Measurements from ENCODE around the gene ADAT3. TPM values are rescaled to one million over a fixed set of nuclear protein-coding genes. Genes with fewer than 3 reads are reported as not detected.

ADAT3 gene
- total RNA-seq, 1 donor from 2014 or later = 18.4 TPM

- H3K27me3 ChIP-seq = no peaks in the 10 kb centered on the region
- H3K27ac ChIP-seq = no peak overlapping the region
- H3K36me3 ChIP-seq = peaks cover 38 to 67% of the 10 kb centered on the region in 2 donors
- no peak overlapping the region for H3K4me3 ChIP-seq
- H3K4me1 ChIP-seq = no peaks in the 10 kb centered on the region
- TF ChIP-seq CTCF (IDR thresholded peaks at IDR 0.05) = no peak
- no peaks in the 10 kb centered on the region for H3K9me3 ChIP-seq
- no peak for DNase-seq (ENCODE audit: low spot score in 2 of 2)
- intact Hi-C loops (cut with DNase I) = no loop called here
Observed at GRCh38 chr19:1920644-1921043, 15.4 kb downstream of the ADAT3 start.

- no peak for DNase-seq (ENCODE audit: low spot score in 2 of 2)
- intact Hi-C loops (cut with DNase I) = no loop called here
- no peak for TF ChIP-seq CTCF (IDR thresholded peaks at IDR 0.05)
- no peaks in the 10 kb centered on the region for H3K9me3 ChIP-seq
- H3K27me3 ChIP-seq = no peaks in the 10 kb centered on the region
- H3K27ac ChIP-seq = no peak overlapping the region
- H3K4me3 ChIP-seq = no peak overlapping the region
- peaks cover 38 to 68% of the 10 kb centered on the region in 2 donors for H3K36me3 ChIP-seq
- no peaks in the 10 kb centered on the region for H3K4me1 ChIP-seq
Observed at GRCh38 chr19:1921326-1921725, 16.1 kb downstream of the ADAT3 start.

- no peaks in the 10 kb centered on the region for H3K4me1 ChIP-seq
- DNase-seq (ENCODE audit: low spot score in 2 of 2) = no peak
- H3K36me3 ChIP-seq = peaks cover 38 to 68% of the 10 kb centered on the region in 2 donors
- H3K27me3 ChIP-seq = no peaks in the 10 kb centered on the region
- H3K9me3 ChIP-seq = no peaks in the 10 kb centered on the region
- TF ChIP-seq CTCF (IDR thresholded peaks at IDR 0.05) = no peak
- intact Hi-C loops (cut with DNase I) = no loop called here
- no peak overlapping the region for H3K4me3 ChIP-seq
- H3K27ac ChIP-seq = no peak overlapping the region
Observed at GRCh38 chr19:1921825-1922224, 16.6 kb downstream of the ADAT3 start.

- H3K27me3 ChIP-seq = no peaks in the 10 kb centered on the region
- no peaks in the 10 kb centered on the region for H3K4me1 ChIP-seq
- TF ChIP-seq CTCF (IDR thresholded peaks at IDR 0.05) = no peak
- no peak overlapping the region for H3K4me3 ChIP-seq
- intact Hi-C loops (cut with DNase I) = no loop called here
- DNase-seq (ENCODE audit: low spot score in 2 of 2) = no peak
- no peaks in the 10 kb centered on the region for H3K9me3 ChIP-seq
- H3K27ac ChIP-seq = no peak overlapping the region
- H3K36me3 ChIP-seq = peaks cover 35 to 64% of the 10 kb centered on the region in 2 donors
Observed at GRCh38 chr19:1922803-1923202, 17.6 kb downstream of the ADAT3 start.

- no peaks in the 10 kb centered on the region for H3K4me1 ChIP-seq
- H3K36me3 ChIP-seq = peaks cover 31 to 59% of the 10 kb centered on the region in 2 donors
- no peak overlapping the region for H3K4me3 ChIP-seq
- TF ChIP-seq CTCF (IDR thresholded peaks at IDR 0.05) = no peak
- H3K9me3 ChIP-seq = no peaks in the 10 kb centered on the region
- H3K27me3 ChIP-seq = no peaks in the 10 kb centered on the region
- DNase-seq (ENCODE audit: low spot score in 2 of 2) = no peak
- intact Hi-C loops (cut with DNase I) = no loop called here
- no peak overlapping the region for H3K27ac ChIP-seq
Observed at GRCh38 chr19:1923319-1923718, 18.1 kb downstream of the ADAT3 start.

- no peaks in the 10 kb centered on the region for H3K9me3 ChIP-seq
- peaks cover 22 to 49% of the 10 kb centered on the region in 2 donors for H3K36me3 ChIP-seq
- no peak overlapping the region for H3K27ac ChIP-seq
- peaks cover 0 to 3% of the 10 kb centered on the region in 2 donors for H3K4me1 ChIP-seq
- DNase-seq (ENCODE audit: low spot score in 2 of 2) = no peak
- no peak for TF ChIP-seq CTCF (IDR thresholded peaks at IDR 0.05)
- H3K4me3 ChIP-seq = no peak overlapping the region
- intact Hi-C loops (cut with DNase I) = no loop called here
- H3K27me3 ChIP-seq = no peaks in the 10 kb centered on the region
Observed at GRCh38 chr19:1924320-1924961, 19.2 kb downstream of the ADAT3 start.

Measured in ascending aorta (tissue), 2 donors.